ENCODE data around the gene CADM2.
"Not testable (repeated sequence)": the region's sequence is repeated elsewhere in the genome, so short reads cannot be mapped to it uniquely, and the experiment has no call there.

CADM2 gene

GRCh38 chr3:85708325-85708724, 749.5 kb downstream of the CADM2 start:
- not testable (repeated sequence) for DNase-seq

- DNase-seq = no peak
These were observed 750.6 kb downstream of the CADM2 start for GRCh38 chr3:85709346-85709892.

- peak; percentile 10 for DNase-seq
These were observed 751.7 kb downstream of the CADM2 start for GRCh38 chr3:85710490-85710889.

GRCh38 chr3:85721409-85722145, 762.8 kb downstream of the CADM2 start:
- no peak for DNase-seq

- DNase-seq = no peak
These were observed 767.0 kb downstream of the CADM2 start for GRCh38 chr3:85725809-85726208.

- DNase-seq = peak; percentile 23
These were observed 767.5 kb downstream of the CADM2 start for GRCh38 chr3:85726241-85726640.

- peak; percentile 37 for DNase-seq
These were observed 779.1 kb downstream of the CADM2 start for GRCh38 chr3:85737846-85738245.

DNA sequence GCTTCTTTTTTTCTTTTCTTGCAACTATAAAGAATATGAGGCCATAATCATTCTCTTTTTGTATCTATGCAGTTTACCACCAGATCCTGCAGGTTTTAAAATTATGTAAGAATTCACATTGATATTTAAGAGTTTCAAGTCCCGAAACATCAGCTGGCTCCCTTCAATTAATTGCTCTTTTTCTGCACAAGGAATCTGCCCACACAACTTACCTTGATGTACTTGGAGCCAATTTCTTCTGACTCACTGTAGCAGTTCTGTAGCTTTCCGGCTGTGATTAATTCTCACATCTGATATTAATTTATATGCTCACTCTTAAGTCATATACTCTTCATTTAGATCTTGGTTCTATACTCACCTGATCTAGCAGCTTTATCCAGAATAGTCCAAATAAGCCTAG, 781.8 kb downstream of the CADM2 start:
- peak; percentile 22 for DNase-seq

DNA sequence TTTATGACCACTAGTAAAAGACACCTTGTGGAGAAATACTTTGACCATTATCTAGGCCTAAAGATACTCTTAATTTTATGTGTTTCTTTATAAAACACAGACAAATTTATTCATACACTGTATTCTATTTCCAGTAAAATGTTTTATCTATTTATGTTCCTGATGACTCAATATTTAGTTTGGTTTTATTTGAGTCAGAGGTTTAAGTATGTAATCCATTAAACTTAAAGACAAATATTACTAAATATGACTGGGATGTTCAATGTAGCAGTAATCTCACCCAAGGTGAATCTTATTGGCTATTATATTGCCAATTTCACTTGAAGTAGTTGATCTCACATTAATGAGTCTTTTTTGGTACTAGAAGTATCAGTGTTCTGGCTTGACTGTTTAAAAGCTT, 799.7 kb downstream of the CADM2 start:
- DNase-seq = peak; percentile 6

GRCh38 chr3:85760342-85760741, 801.6 kb downstream of the CADM2 start:
- DNase-seq = peak; percentile 8

GRCh38 chr3:85780806-85781205, 822.0 kb downstream of the CADM2 start:
- no peak for DNase-seq

GRCh38 chr3:85781806-85782205, 823.0 kb downstream of the CADM2 start:
- DNase-seq = peak; percentile 2

DNA sequence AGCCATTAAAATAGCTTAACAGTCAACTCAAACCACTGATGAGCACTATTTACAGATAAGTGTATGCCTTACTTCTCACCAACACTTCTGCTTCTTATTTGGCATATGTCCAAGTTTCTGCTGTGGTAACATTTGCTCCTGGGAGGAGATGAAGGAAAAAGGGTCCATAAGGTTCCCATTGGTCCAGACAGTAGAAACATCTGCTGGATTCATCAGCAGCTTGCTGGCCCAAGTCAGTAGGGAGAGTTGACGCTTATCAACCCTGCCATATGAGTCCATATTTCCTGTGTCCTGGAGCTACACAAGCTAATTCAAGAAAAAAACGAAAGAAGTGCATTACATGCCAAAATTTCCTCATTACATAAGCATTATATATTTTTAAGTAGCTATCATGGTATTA, 824.5 kb downstream of the CADM2 start:
- no peak for DNase-seq

DNA sequence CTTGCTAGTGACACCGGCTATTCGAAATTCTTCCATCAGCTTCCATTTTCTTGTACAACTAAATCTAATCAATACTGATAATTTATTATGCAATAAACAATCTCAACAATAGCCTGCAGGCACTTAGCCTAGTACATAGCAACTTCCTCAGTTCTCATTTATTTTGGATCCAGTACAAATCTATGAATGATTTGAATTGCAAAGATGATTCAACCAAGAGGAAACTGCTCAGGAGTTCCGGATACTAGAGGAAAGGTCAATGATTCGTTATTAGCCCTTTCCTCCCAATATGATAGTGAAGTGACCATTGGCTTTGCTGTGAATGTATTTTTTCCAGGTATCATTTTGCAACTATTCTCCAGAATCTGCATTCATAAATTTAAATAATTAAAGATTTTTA, 827.0 kb downstream of the CADM2 start:
- DNase-seq = peak; percentile 4

DNA sequence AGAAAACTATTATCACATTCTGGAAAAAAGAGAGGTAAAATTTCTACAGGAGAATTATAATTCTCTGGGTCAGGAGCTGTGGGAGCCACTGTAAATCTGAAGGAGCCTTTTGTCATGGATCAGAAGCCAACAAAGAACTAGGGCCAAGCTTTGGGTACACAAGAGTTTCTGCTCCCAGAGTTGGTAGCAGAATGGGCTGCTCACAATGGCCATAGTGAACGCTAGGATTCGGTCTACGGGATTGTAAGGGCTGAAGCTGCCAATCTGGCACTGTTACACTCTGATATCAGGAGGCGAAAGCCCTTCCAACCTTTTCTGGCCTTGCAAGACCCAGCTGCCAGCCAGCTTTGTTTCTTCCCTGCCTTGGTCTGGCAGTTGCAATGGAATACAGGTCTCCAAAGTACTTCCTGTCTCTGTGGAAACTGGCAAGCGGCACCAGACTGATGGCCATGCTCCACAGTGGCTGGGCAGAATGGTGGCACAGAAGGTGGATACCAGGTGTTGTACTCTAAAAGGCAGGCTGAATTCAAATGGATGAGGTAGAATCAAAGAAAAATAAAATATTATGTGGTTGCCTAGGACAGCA, 831.7 kb downstream of the CADM2 start:
- DNase-seq = no peak

DNA sequence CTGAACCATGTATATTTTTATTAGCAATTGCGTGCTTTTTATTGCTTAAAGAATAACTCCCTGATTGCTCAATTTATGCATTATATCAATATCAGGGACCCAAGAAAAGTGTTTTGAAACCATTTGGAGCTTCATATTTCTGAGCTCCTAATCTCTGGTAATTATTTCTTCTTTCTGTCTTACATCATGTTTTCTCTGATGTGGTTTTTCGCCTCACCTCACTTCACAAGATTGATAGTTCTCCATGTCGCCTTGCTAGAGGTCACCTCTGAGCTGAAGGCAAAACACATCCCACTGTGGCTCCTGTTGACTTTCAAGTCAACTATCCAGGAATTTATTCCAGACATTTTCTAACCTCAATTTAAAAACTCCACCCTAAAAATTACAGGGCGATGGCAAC, 837.4 kb downstream of the CADM2 start:
- DNase-seq = no peak

- no peak for DNase-seq
These were observed 841.9 kb downstream of the CADM2 start for GRCh38 chr3:85800676-85801075.

- DNase-seq = peak; percentile 7
These were observed 843.2 kb downstream of the CADM2 start for GRCh38 chr3:85801955-85802354.

DNA sequence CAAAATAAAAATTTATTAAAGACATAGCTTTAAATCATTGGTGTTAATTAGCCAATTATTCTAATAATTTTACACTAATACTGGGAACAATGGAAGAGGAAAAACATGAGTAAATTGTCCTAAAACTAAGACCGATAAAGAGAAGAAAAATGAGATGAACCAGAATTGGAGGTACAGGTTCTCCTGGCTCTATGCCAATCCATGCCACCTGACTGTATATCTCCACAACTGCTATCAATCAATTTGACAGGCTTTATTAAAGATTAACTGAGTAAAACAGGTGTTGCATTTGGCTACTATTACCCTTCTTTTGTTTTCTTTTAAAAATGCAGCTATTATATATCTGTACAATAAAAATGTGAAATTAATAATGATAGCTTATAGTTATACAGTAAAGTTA, 850.0 kb downstream of the CADM2 start:
- DNase-seq = no peak

- DNase-seq = peak; percentile 3
These were observed 862.5 kb downstream of the CADM2 start for GRCh38 chr3:85821130-85821756.

- no peak for DNase-seq
These were observed 877.2 kb downstream of the CADM2 start for GRCh38 chr3:85835857-85836440.

GRCh38 chr3:85837402-85837801, 878.6 kb downstream of the CADM2 start:
- no peak for DNase-seq

DNA sequence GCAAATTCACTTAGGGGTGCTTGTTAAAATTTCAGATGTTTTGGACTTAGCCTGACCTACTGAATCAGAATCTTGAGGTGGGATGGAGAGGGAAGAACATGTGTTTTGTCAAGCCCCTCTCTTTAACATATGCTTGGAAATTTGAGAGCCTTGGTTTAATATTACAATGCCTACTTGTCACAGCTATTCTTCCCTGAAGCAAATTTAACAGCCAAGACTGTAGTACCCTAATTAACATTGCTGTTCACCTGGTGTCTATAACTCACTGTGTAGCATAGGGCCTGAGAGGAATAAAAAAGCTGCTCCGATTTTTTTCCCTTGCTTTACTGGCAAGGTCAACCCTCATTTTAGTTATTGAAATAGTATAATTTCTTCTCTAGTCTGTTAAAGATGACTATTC, 880.1 kb downstream of the CADM2 start:
- DNase-seq = no peak

GRCh38 chr3:85842081-85842480, 883.3 kb downstream of the CADM2 start:
- DNase-seq = no peak

Measured in fibroblast of upper back skin (primary cell).